Measurements from ENCODE around the gene TSPEAR. TPM values are rescaled to one million over a fixed set of nuclear protein-coding genes. Genes with fewer than 3 reads are reported as not detected.

The TSPEAR gene
- total and polyA plus RNA-seq, 2 of the 13 experiments (the other 11 are each of a cell fraction or from before 2014, with no cell fraction given) = 0.07 to 0.32 TPM

Small RNA genes within 50 kb of the gene (small RNA-seq; reads per million reads assigned to genes)
- 0 reads per million in 3 experiments for gene KRTAP12-6P (ENCODE audit: insufficient read depth in 2 of 3, insufficient read length in 3 of 3, low read depth in 2 of 3, low replicate concordance in 1 of 3)

Other genes starting within 250 kb of the TSPEAR start
- not detected in 2 replicates for gene KRTAP10-1, start 171.4 kb downstream of the TSPEAR start, total RNA-seq (2016; rRNA removed; fragmentation: Illumina TruSeq; extraction: Trizol)
- not detected in 2 replicates for gene KRTAP10-1, start 171.4 kb downstream of the TSPEAR start, polyA plus RNA-seq (2011; rRNA removed)
- gene KRTAP10-2, start 160.1 kb downstream of the TSPEAR start, total RNA-seq (2016; rRNA removed; fragmentation: Illumina TruSeq; extraction: Trizol) = not detected in 2 replicates
- gene KRTAP10-2, start 160.1 kb downstream of the TSPEAR start, polyA plus RNA-seq (2011; rRNA removed) = not detected in 2 replicates
- gene KRTAP10-3, start 152.8 kb downstream of the TSPEAR start, total RNA-seq (2016; rRNA removed; fragmentation: Illumina TruSeq; extraction: Trizol) = not detected in 2 replicates
- not detected in 2 replicates for gene KRTAP10-3, start 152.8 kb downstream of the TSPEAR start, polyA plus RNA-seq (2011; rRNA removed)
- not detected in 2 replicates for gene KRTAP10-4, start 137.8 kb downstream of the TSPEAR start, total RNA-seq (2016; rRNA removed; fragmentation: Illumina TruSeq; extraction: Trizol)
- not detected in 2 replicates for gene KRTAP10-4, start 137.8 kb downstream of the TSPEAR start, polyA plus RNA-seq (2011; rRNA removed)
- not detected in 2 replicates for gene KRTAP10-5, start 131.0 kb downstream of the TSPEAR start, total RNA-seq (2016; rRNA removed; fragmentation: Illumina TruSeq; extraction: Trizol)
- gene KRTAP10-5, start 131.0 kb downstream of the TSPEAR start, polyA plus RNA-seq (2011; rRNA removed) = not detected in 2 replicates
- not detected in 2 replicates for gene KRTAP10-6, start 119.1 kb downstream of the TSPEAR start, total RNA-seq (2016; rRNA removed; fragmentation: Illumina TruSeq; extraction: Trizol)
- not detected in 2 replicates for gene KRTAP10-6, start 119.1 kb downstream of the TSPEAR start, polyA plus RNA-seq (2011; rRNA removed)
- not detected in 2 replicates for gene KRTAP10-7, start 111.0 kb downstream of the TSPEAR start, total RNA-seq (2016; rRNA removed; fragmentation: Illumina TruSeq; extraction: Trizol)
- gene KRTAP10-7, start 111.0 kb downstream of the TSPEAR start, polyA plus RNA-seq (2011; rRNA removed) = not detected in 2 replicates
- not detected in 2 replicates for gene KRTAP10-8, start 99.5 kb downstream of the TSPEAR start, total RNA-seq (2016; rRNA removed; fragmentation: Illumina TruSeq; extraction: Trizol)
- not detected in 2 replicates for gene KRTAP10-8, start 99.5 kb downstream of the TSPEAR start, polyA plus RNA-seq (2011; rRNA removed)
- gene KRTAP10-9, start 84.5 kb downstream of the TSPEAR start, total RNA-seq (2016; rRNA removed; fragmentation: Illumina TruSeq; extraction: Trizol) = not detected in 2 replicates
- gene KRTAP10-9, start 84.5 kb downstream of the TSPEAR start, polyA plus RNA-seq (2011; rRNA removed) = not detected in 2 replicates
- gene KRTAP10-10, start 74.2 kb downstream of the TSPEAR start, total RNA-seq (2016; rRNA removed; fragmentation: Illumina TruSeq; extraction: Trizol) = not detected in 2 replicates
- not detected in 2 replicates for gene KRTAP10-10, start 74.2 kb downstream of the TSPEAR start, polyA plus RNA-seq (2011; rRNA removed)
- not detected in 2 replicates for gene KRTAP10-11, start 65.2 kb downstream of the TSPEAR start, total RNA-seq (2016; rRNA removed; fragmentation: Illumina TruSeq; extraction: Trizol)
- not detected in 2 replicates for gene KRTAP10-11, start 65.2 kb downstream of the TSPEAR start, polyA plus RNA-seq (2011; rRNA removed)
- gene KRTAP12-4, start 56.9 kb downstream of the TSPEAR start, total RNA-seq (2016; rRNA removed; fragmentation: Illumina TruSeq; extraction: Trizol) = not detected in 2 replicates
- gene KRTAP12-4, start 56.9 kb downstream of the TSPEAR start, polyA plus RNA-seq (2011; rRNA removed) = not detected in 2 replicates
- gene KRTAP12-3, start 53.6 kb downstream of the TSPEAR start, total RNA-seq (2016; rRNA removed; fragmentation: Illumina TruSeq; extraction: Trizol) = not detected in 2 replicates
- not detected in 2 replicates for gene KRTAP12-3, start 53.6 kb downstream of the TSPEAR start, polyA plus RNA-seq (2011; rRNA removed)
- not detected in 2 replicates for gene KRTAP12-2, start 44.6 kb downstream of the TSPEAR start, total RNA-seq (2016; rRNA removed; fragmentation: Illumina TruSeq; extraction: Trizol)
- not detected in 2 replicates for gene KRTAP12-2, start 44.6 kb downstream of the TSPEAR start, polyA plus RNA-seq (2011; rRNA removed)
- gene KRTAP12-1, start 29.4 kb downstream of the TSPEAR start, total RNA-seq (2016; rRNA removed; fragmentation: Illumina TruSeq; extraction: Trizol) = not detected in 2 replicates
- gene KRTAP12-1, start 29.4 kb downstream of the TSPEAR start, polyA plus RNA-seq (2011; rRNA removed) = 0.13 TPM in 1 of 2 replicates, not detected in the other
- gene KRTAP10-12, start 14.4 kb downstream of the TSPEAR start, total RNA-seq (2016; rRNA removed; fragmentation: Illumina TruSeq; extraction: Trizol) = not detected in 2 replicates
- not detected in 2 replicates for gene KRTAP10-12, start 14.4 kb downstream of the TSPEAR start, polyA plus RNA-seq (2011; rRNA removed)
- 55.4 and 62.0 TPM in 2 replicates for gene UBE2G2, start 90.2 kb upstream of the TSPEAR start, total RNA-seq (2016; rRNA removed; fragmentation: Illumina TruSeq; extraction: Trizol)
- 92.0 and 106 TPM in 2 replicates for gene UBE2G2, start 90.2 kb upstream of the TSPEAR start, polyA plus RNA-seq (2011; rRNA removed)
- gene SUMO3, start 106.5 kb upstream of the TSPEAR start, total RNA-seq (2016; rRNA removed; fragmentation: Illumina TruSeq; extraction: Trizol) = 92.4 and 111 TPM in 2 replicates
- 46.6 and 51.4 TPM in 2 replicates for gene SUMO3, start 106.5 kb upstream of the TSPEAR start, polyA plus RNA-seq (2011; rRNA removed)
- gene PTTG1IP, start 162.1 kb upstream of the TSPEAR start, total RNA-seq (2016; rRNA removed; fragmentation: Illumina TruSeq; extraction: Trizol) = 89.4 and 161 TPM in 2 replicates
- gene PTTG1IP, start 162.1 kb upstream of the TSPEAR start, polyA plus RNA-seq (2011; rRNA removed) = 700 and 734 TPM in 2 replicates
- 1.6 and 4.2 TPM in 2 replicates for gene ITGB2, start 209.3 kb upstream of the TSPEAR start, total RNA-seq (2016; rRNA removed; fragmentation: Illumina TruSeq; extraction: Trizol)
- gene ITGB2, start 209.3 kb upstream of the TSPEAR start, polyA plus RNA-seq (2011; rRNA removed) = 18.0 and 26.4 TPM in 2 replicates
- gene SLX9, start 228.5 kb upstream of the TSPEAR start, total RNA-seq (2016; rRNA removed; fragmentation: Illumina TruSeq; extraction: Trizol) = 47.1 and 51.5 TPM in 2 replicates
- gene SLX9, start 228.5 kb upstream of the TSPEAR start, polyA plus RNA-seq (2011; rRNA removed) = 21.0 and 22.6 TPM in 2 replicates